Measurements from ENCODE around the gene LDB3. TPM values are rescaled to one million over a fixed set of nuclear protein-coding genes. Genes with fewer than 3 reads are reported as not detected.

The LDB3 gene
- polyA plus RNA-seq, 2 of the 4 experiments (the other 2 are of a cell fraction): 0.13 TPM

DNA sequence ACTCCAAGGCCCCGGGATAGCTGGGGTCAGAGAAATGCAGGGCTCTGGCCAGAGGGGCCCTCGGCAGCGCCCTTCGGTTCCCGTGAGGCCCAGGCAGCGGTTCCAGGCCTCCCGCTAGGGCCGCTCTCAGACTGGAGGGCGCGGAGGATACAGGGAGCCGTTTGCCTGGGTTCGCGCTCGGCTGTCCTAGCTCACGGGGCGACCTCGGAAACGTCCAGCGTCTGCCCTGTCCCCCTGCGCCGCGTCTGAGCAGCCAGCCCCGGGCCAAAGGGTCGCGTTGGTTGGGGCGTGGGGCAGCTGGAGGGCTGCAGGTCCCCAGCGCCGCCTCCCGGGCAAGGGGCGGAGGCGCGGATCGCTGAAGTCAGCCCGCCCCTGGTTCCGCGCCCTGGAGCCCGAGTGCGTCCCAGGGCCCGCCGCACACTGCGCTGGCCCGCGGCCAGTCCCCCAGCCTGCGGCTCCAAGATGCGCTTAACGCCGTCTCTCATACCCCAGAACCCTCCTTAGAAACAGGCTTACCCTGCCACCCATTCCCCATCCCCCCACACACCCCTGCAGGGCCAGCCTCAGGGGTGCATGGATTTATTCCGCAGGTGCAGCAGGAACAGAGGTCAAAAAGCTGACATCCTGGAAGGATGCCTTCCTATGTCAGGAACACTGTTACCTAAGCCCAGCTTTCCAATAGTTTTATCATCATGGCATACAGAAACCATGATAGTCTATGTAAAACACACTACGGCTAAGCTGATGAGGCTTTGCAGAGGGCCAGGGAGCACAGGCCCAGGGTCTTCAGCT is 36.1 kb upstream of the LDB3 start:
- peak; percentile 54 to 65; a peak in 3 of 6 replicates for ATAC-seq
- TF ChIP-seq, protein P1, sequence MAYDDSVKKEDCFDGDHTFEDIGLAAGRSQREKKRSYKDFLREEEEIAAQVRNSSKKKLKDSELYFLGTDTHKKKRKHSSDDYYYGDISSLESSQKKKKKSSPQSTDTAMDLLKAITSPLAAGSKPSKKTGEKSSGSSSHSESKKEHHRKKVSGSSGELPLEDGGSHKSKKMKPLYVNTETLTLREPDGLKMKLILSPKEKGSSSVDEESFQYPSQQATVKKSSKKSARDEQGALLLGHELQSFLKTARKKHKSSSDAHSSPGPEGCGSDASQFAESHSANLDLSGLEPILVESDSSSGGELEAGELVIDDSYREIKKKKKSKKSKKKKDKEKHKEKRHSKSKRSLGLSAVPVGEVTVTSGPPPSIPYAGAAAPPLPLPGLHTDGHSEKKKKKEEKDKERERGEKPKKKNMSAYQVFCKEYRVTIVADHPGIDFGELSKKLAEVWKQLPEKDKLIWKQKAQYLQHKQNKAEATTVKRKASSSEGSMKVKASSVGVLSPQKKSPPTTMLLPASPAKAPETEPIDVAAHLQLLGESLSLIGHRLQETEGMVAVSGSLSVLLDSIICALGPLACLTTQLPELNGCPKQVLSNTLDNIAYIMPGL (CRISPR knock-in tag; IDR thresholded peaks at IDR 0.05; ENCODE audit: borderline replicate concordance): no peak
- TF ChIP-seq RARB (CRISPR knock-in tag; IDR thresholded peaks at IDR 0.05): no peak
- no peak for TF ChIP-seq ATOH8 (CRISPR knock-in tag; IDR thresholded peaks at IDR 0.05; ENCODE audit: low read depth)
- no peak for TF ChIP-seq FOXS1 (CRISPR knock-in tag; IDR thresholded peaks at IDR 0.05)
- TF ChIP-seq FOSB (CRISPR knock-in tag; IDR thresholded peaks at IDR 0.05): no peak
- no peak for TF ChIP-seq BHLHE40 (IDR thresholded peaks at IDR 0.05; ENCODE audit: low read depth, low read length)
- TF ChIP-seq NFE2L2 (conservative IDR thresholded peaks at IDR 0.05; ENCODE audit: low read length): no peak
- TF ChIP-seq, protein P2, sequence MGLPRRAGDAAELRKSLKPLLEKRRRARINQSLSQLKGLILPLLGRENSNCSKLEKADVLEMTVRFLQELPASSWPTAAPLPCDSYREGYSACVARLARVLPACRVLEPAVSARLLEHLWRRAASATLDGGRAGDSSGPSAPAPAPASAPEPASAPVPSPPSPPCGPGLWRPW (IDR thresholded peaks at IDR 0.05): no peak
- TF ChIP-seq ZFP36 (IDR thresholded peaks at IDR 0.05; ENCODE audit: borderline replicate concordance, partially characterized antibody): no peak
- TF ChIP-seq TFCP2L1 (CRISPR knock-in tag; IDR thresholded peaks at IDR 0.05): no peak
- no peak for DNase-seq (ENCODE audit: low read depth in 1 of 2, low spot score in 1 of 2)
- Histone ChIP-seq H3K4me2 (no peak overlapping the region), H3K4me3 (no peak overlapping the region), H3K9me3 (no peaks in the 10 kb centered on the region), H3K4me1 (0 out of 3 replicates have a peak, but pooled peaks cover 4% of the 10 kb centered on the region), H3K27ac (no peak overlapping the region)
- 70% methylated on average over 18 of the region's 49 CpGs for WGBS (ENCODE audit: missing lambda C conversion rate)
- CTCF ChIA-PET: interaction anchor here (1.3 to 3.3 kb wide), 3 partner anchors 12 to 232 kb away, joined by 4 to 10 read pairs (median 4); no protein-coding TSS in a partner anchor
- FAIRE-seq: no peak
- POLR2A ChIA-PET: interaction anchor here (1.0 kb wide), 1 partner anchor 232 kb away, joined by 5 read pairs; no protein-coding TSS in a partner anchor

GRCh38 chr10:86632951-86633350 is 35.4 kb upstream of the LDB3 start:
- Histone ChIP-seq H3K4me1 (0 out of 3 replicates have a peak, but pooled peaks cover 4% of the 10 kb centered on the region), H3K4me2 (no peak overlapping the region), H3K27ac (no peak overlapping the region), H3K4me3 (no peak overlapping the region), H3K9me3 (no peaks in the 10 kb centered on the region)
- DNase-seq (ENCODE audit: low read depth in 1 of 2, low spot score in 1 of 2) (no peak), ATAC-seq (peak; percentile 54 to 76; a peak in 4 of 6 replicates), FAIRE-seq (no peak)
- TF ChIP-seq NFE2L2 (conservative IDR thresholded peaks at IDR 0.05; ENCODE audit: low read length) (no peak), ATOH8 (CRISPR knock-in tag; IDR thresholded peaks at IDR 0.05; ENCODE audit: low read depth) (no peak), RFX5 (IDR thresholded peaks at IDR 0.05) (no peak), EHF (CRISPR knock-in tag; IDR thresholded peaks at IDR 0.05) (no peak), CHD2 (IDR thresholded peaks at IDR 0.05; ENCODE audit: low read length, partially characterized antibody) (no peak), POLR2AphosphoS2 (conservative IDR thresholded peaks at IDR 0.05; ENCODE audit: low read length) (no peak), JUN (IDR thresholded peaks at IDR 0.05) (no peak), ZC3H11A (IDR thresholded peaks at IDR 0.05) (no peak), HOXB5 (CRISPR knock-in tag; IDR thresholded peaks at IDR 0.05) (no peak), ZFP36 (IDR thresholded peaks at IDR 0.05; ENCODE audit: borderline replicate concordance, partially characterized antibody) (no peak), MAZ (IDR thresholded peaks at IDR 0.05; ENCODE audit: borderline replicate concordance, low read depth, low read length) (no peak), MYC (IDR thresholded peaks at IDR 0.05; ENCODE audit: borderline replicate concordance, low read length) (no peak), SMC3 (IDR thresholded peaks at IDR 0.05) (no peak), RAD21 (conservative IDR thresholded peaks at IDR 0.05 in 1 of 2, IDR thresholded peaks at IDR 0.05 in 1 of 2) (no peak), GATA3 (IDR thresholded peaks at IDR 0.05; ENCODE audit: borderline replicate concordance) (no peak)
- TF ChIP-seq, protein P2 (IDR thresholded peaks at IDR 0.05): no peak
- TF ChIP-seq, protein P3, sequence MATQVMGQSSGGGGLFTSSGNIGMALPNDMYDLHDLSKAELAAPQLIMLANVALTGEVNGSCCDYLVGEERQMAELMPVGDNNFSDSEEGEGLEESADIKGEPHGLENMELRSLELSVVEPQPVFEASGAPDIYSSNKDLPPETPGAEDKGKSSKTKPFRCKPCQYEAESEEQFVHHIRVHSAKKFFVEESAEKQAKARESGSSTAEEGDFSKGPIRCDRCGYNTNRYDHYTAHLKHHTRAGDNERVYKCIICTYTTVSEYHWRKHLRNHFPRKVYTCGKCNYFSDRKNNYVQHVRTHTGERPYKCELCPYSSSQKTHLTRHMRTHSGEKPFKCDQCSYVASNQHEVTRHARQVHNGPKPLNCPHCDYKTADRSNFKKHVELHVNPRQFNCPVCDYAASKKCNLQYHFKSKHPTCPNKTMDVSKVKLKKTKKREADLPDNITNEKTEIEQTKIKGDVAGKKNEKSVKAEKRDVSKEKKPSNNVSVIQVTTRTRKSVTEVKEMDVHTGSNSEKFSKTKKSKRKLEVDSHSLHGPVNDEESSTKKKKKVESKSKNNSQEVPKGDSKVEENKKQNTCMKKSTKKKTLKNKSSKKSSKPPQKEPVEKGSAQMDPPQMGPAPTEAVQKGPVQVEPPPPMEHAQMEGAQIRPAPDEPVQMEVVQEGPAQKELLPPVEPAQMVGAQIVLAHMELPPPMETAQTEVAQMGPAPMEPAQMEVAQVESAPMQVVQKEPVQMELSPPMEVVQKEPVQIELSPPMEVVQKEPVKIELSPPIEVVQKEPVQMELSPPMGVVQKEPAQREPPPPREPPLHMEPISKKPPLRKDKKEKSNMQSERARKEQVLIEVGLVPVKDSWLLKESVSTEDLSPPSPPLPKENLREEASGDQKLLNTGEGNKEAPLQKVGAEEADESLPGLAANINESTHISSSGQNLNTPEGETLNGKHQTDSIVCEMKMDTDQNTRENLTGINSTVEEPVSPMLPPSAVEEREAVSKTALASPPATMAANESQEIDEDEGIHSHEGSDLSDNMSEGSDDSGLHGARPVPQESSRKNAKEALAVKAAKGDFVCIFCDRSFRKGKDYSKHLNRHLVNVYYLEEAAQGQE (IDR thresholded peaks at IDR 0.05): no peak
- 54% methylated on average over 5 of the region's 5 CpGs for WGBS (ENCODE audit: missing lambda C conversion rate)
- POLR2A ChIA-PET: no interaction called here
- CTCF ChIA-PET: interaction anchor here (1.3 to 3.3 kb wide), 3 partner anchors 12 to 233 kb away, joined by 4 to 10 read pairs (median 4); no protein-coding TSS in a partner anchor

Measured in A549 (cell line).